HG02571 (cell line): ENCODE data around the gene SLC30A3.
"Not testable (repeated sequence)": the region's sequence is repeated elsewhere in the genome, so short reads cannot be mapped to it uniquely, and the experiment has no call there.

ENCODE experiments used
- ATAC-seq: cut with Tn5 transposase; IDR thresholded peaks from one replicate; pipeline ENCODE4 v1.9.1; 2021; ENCODE audit warnings: mild to moderate bottlenecking, moderate library complexity; ENCODE audit not compliant: unreplicated experiment

Gene SLC30A3

GRCh38 chr2:27262379-27263286, at the start of gene SLC30A3:
Gene SLC30A3, minus strand, starts transcription at chr2:27263047. Its CDS starts 141 bp downstream, at chr2:27262906.
- ATAC-seq = no peak

- ATAC-seq = no peak
Observed at GRCh38 chr2:27312152-27312551, 49.3 kb upstream of the SLC30A3 start.

GRCh38 chr2:27309651-27310050, 46.8 kb upstream of the SLC30A3 start:
- no peak for ATAC-seq

GRCh38 chr2:27308359-27308881, 45.6 kb upstream of the SLC30A3 start, which contains the start of gene UCN:
Gene UCN, minus strand, starts transcription at chr2:27308445. Its CDS starts 550 bp downstream, at chr2:27307895.
- no peak for ATAC-seq

- ATAC-seq = no peak
Observed at GRCh38 chr2:27307545-27308358, 44.9 kb upstream of the SLC30A3 start.

GRCh38 chr2:27307287-27307544, 44.4 kb upstream of the SLC30A3 start:
- ATAC-seq = no peak

GRCh38 chr2:27306573-27307286, 43.9 kb upstream of the SLC30A3 start:
- ATAC-seq = no peak

GRCh38 chr2:27306136-27306535, 43.3 kb upstream of the SLC30A3 start:
- ATAC-seq = no peak

GRCh38 chr2:27305516-27305915, 42.7 kb upstream of the SLC30A3 start:
- no peak for ATAC-seq

GRCh38 chr2:27304488-27305240, 41.8 kb upstream of the SLC30A3 start:
- no peak for ATAC-seq

GRCh38 chr2:27303093-27304025, 40.5 kb upstream of the SLC30A3 start:
- ATAC-seq = no peak

- not testable (repeated sequence) for ATAC-seq
Observed at GRCh38 chr2:27300606-27301005, 37.8 kb upstream of the SLC30A3 start.

GRCh38 chr2:27298391-27299080, 35.7 kb upstream of the SLC30A3 start:
- ATAC-seq = no peak

- no peak for ATAC-seq
Observed at GRCh38 chr2:27297195-27297594, 34.3 kb upstream of the SLC30A3 start.

GRCh38 chr2:27296481-27296880, 33.6 kb upstream of the SLC30A3 start:
- ATAC-seq = no peak

- ATAC-seq = no peak
Observed at GRCh38 chr2:27294928-27295327, 32.1 kb upstream of the SLC30A3 start.

- no peak for ATAC-seq
Observed at GRCh38 chr2:27291865-27292264, 29.0 kb upstream of the SLC30A3 start.

- ATAC-seq = no peak
Observed at GRCh38 chr2:27290549-27290948, 27.7 kb upstream of the SLC30A3 start.

GRCh38 chr2:27288610-27289009, 25.8 kb upstream of the SLC30A3 start:
- no peak for ATAC-seq
